Fibroblast of mammary gland (primary cell): Measurements from ENCODE around the gene RABGAP1L.

Experiments
- DNase-seq: peaks from one replicate; pipeline ENCODE4 v3.0.0-alpha.2; 2010; ENCODE audit warnings: low read depth
- H3K4me3 ChIP-seq: 2 replicates; pipeline ENCODE4 v1.5.1; 2011; ENCODE audit warnings: low read depth, mild to moderate bottlenecking, low read length, moderate library complexity; ENCODE audit not compliant: control insufficient read depth
- TF ChIP-seq, protein P1 (sequence below): conservative IDR thresholded peaks from 2 replicates; pipeline ENCODE4 v1.5.1; 2011; ENCODE audit warnings: low read depth, low read length, inconsistent platforms; ENCODE audit not compliant: control insufficient read depth, insufficient read depth

The RABGAP1L gene

GRCh38 chr1:174743654-174744561 is 584.6 kb downstream of the RABGAP1L start:
- TF ChIP-seq, protein P1, sequence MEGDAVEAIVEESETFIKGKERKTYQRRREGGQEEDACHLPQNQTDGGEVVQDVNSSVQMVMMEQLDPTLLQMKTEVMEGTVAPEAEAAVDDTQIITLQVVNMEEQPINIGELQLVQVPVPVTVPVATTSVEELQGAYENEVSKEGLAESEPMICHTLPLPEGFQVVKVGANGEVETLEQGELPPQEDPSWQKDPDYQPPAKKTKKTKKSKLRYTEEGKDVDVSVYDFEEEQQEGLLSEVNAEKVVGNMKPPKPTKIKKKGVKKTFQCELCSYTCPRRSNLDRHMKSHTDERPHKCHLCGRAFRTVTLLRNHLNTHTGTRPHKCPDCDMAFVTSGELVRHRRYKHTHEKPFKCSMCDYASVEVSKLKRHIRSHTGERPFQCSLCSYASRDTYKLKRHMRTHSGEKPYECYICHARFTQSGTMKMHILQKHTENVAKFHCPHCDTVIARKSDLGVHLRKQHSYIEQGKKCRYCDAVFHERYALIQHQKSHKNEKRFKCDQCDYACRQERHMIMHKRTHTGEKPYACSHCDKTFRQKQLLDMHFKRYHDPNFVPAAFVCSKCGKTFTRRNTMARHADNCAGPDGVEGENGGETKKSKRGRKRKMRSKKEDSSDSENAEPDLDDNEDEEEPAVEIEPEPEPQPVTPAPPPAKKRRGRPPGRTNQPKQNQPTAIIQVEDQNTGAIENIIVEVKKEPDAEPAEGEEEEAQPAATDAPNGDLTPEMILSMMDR: peak; percentile 59
- DNase-seq: peak; percentile 67

DNA sequence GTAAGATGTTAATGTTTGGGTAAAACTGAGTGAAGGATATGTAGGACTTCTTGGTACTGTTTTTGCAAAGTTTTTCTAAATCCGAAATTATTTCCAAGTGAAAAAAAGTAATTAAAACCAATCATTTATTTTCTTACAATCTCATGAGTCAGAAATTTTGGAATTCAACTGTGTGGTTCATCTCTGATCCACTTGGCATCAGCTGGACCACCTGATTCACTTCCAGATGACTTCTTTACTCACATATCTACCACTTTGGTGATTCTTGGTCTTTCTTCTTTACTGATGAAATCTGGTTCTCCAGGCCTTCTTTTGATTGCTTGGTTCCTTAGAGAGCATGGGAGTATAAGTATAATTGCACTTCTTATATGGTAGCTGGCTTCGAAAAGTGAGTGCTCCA is 585.6 kb downstream of the RABGAP1L start:
- no peak overlapping the region for H3K4me3 ChIP-seq
- TF ChIP-seq, protein P1: no peak
- DNase-seq: peak; percentile 73

More at GRCh38 chr1:174743654-174744561, 584.6 kb downstream of the RABGAP1L start:
- H3K4me3 ChIP-seq: no peak overlapping the region

GRCh38 chr1:174746024-174746808 is 586.9 kb downstream of the RABGAP1L start:
- no peak overlapping the region for H3K4me3 ChIP-seq
- TF ChIP-seq, protein P1: no peak
- peak; percentile 16 for DNase-seq

DNA sequence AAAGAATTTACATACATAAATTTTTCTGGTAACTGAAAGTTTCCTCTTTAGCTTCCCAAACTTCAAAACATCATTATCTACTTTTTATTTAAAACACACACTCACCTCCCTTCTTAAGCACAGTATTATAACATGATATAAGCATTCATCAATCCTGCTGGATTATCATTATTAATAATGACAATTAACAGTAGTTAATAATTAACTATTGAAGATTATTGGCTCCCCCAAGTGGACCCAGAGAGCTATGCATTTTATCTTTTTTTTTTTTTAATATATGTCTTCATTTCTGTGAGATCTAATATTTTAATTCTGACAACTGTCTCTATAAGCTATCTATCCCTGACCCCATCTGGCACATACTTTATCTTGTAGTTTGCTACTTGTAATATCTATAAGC is 588.3 kb downstream of the RABGAP1L start:
- TF ChIP-seq, protein P1: peak; percentile 20
- DNase-seq: no peak
- H3K4me3 ChIP-seq: no peak overlapping the region

DNA sequence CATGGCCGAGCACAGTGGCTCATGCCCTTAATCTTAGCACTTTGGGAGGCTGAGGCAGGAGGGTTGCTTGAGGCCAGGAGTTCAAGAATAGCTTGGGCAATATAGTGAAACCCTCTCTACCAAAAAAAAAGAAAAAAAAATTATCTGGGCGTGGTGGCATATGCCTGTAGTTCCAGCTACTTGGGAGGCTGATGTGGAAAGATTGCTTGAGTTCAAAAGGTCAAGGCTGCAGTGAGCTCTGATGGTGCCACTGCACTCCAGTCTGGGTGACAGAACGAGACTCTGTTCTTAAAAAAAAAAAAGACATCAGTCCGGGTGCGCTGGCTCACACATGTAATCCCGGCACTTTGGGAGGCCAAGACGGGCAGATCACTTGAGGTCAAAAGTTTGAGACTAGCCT is 589.3 kb downstream of the RABGAP1L start:
- TF ChIP-seq, protein P1: no peak
- no peak overlapping the region for H3K4me3 ChIP-seq
- no peak for DNase-seq

GRCh38 chr1:174753131-174753530 is 593.8 kb downstream of the RABGAP1L start:
- TF ChIP-seq, protein P1: no peak

More at GRCh38 chr1:174753131-174753530, 593.8 kb downstream of the RABGAP1L start:
- no peak overlapping the region for H3K4me3 ChIP-seq
- no peak for DNase-seq
